ENCODE results near the gene TACC2.

TACC2 gene

GRCh38 chr10:121988361-121989324, at the start of gene TACC2:
TACC2 (plus strand) TSS chr10:121989163; CDS start chr10:122021982, 32,819 bp downstream.
- H2AFZ ChIP-seq (ENCODE audit: low read depth, low read length, severe bottlenecking) = no peak within 1 kb of the TSS
- no peak for TF ChIP-seq EZH2phosphoT487 (conservative IDR thresholded peaks at IDR 0.05; ENCODE audit: low read length)
- TF ChIP-seq CTCF (IDR thresholded peaks at IDR 0.05; ENCODE audit: insufficient read depth, low read length, poor library complexity, severe bottlenecking) = no peak
- H3K4me2 ChIP-seq (ENCODE audit: low read depth, low read length, poor library complexity, severe bottlenecking) = no peak within 1 kb of the TSS
- H3K27me3 ChIP-seq (ENCODE audit: low read length) = no peaks in the 10 kb centered on the region
- H3K4me3 ChIP-seq (ENCODE audit: insufficient read depth, low read length, poor library complexity, severe bottlenecking) = no peak within 1 kb of the TSS
- no peaks in the 10 kb centered on the region for H3K36me3 ChIP-seq (ENCODE audit: low read length)
- no peaks in the 10 kb centered on the region for H3F3A ChIP-seq (ENCODE audit: insufficient read depth)
- no peaks in the 10 kb centered on the region for H3K9me3 ChIP-seq (ENCODE audit: insufficient read depth, low read length)
- no peak within 1 kb of the TSS for H3K27ac ChIP-seq (ENCODE audit: low read depth, low read length)
- H3K79me2 ChIP-seq (ENCODE audit: insufficient read depth, low read length) = no peaks in the 10 kb centered on the region
- no peaks in the 10 kb centered on the region for H4K20me1 ChIP-seq (ENCODE audit: low read depth, low read length)
- H3K9me2 ChIP-seq (replicated peaks; ENCODE audit: insufficient read depth, low read length) = no peaks in the 10 kb centered on the region
- H3K9ac ChIP-seq (ENCODE audit: low read length) = no peak within 1 kb of the TSS

- no peaks in the 10 kb centered on the region for H3K9me2 ChIP-seq (replicated peaks; ENCODE audit: insufficient read depth, low read length)
- TF ChIP-seq EZH2phosphoT487 (conservative IDR thresholded peaks at IDR 0.05; ENCODE audit: low read length) = no peak
- no peak for TF ChIP-seq CTCF (IDR thresholded peaks at IDR 0.05; ENCODE audit: insufficient read depth, low read length, poor library complexity, severe bottlenecking)
Observed at GRCh38 chr10:121941532-121941931, 47.4 kb upstream of the TACC2 start.

GRCh38 chr10:121942749-121943416, 46.1 kb upstream of the TACC2 start:
- H3K9me3 ChIP-seq (ENCODE audit: insufficient read depth, low read length) = no peaks in the 10 kb centered on the region
- no peaks in the 10 kb centered on the region for H3K79me2 ChIP-seq (ENCODE audit: insufficient read depth, low read length)
- H3K4me3 ChIP-seq (ENCODE audit: insufficient read depth, low read length, poor library complexity, severe bottlenecking) = no peak overlapping the region
- H3K9me2 ChIP-seq (replicated peaks; ENCODE audit: insufficient read depth, low read length) = no peaks in the 10 kb centered on the region
- H3K27ac ChIP-seq (ENCODE audit: low read depth, low read length) = no peak overlapping the region
- no peaks in the 10 kb centered on the region for H3K27me3 ChIP-seq (ENCODE audit: low read length)
- H4K20me1 ChIP-seq (ENCODE audit: low read depth, low read length) = no peaks in the 10 kb centered on the region
- no peaks in the 10 kb centered on the region for H3F3A ChIP-seq (ENCODE audit: insufficient read depth)
- H3K9ac ChIP-seq (ENCODE audit: low read length) = no peak overlapping the region
- no peaks in the 10 kb centered on the region for H3K36me3 ChIP-seq (ENCODE audit: low read length)
- no peak overlapping the region for H2AFZ ChIP-seq (ENCODE audit: low read depth, low read length, severe bottlenecking)
- TF ChIP-seq EZH2phosphoT487 (conservative IDR thresholded peaks at IDR 0.05; ENCODE audit: low read length) = no peak
- no peak for TF ChIP-seq CTCF (IDR thresholded peaks at IDR 0.05; ENCODE audit: insufficient read depth, low read length, poor library complexity, severe bottlenecking)
- H3K4me2 ChIP-seq (ENCODE audit: low read depth, low read length, poor library complexity, severe bottlenecking) = no peak overlapping the region

More at GRCh38 chr10:121941532-121941931, 47.4 kb upstream of the TACC2 start:
- Histone ChIP-seq H3K4me2 (ENCODE audit: low read depth, low read length, poor library complexity, severe bottlenecking) (no peak overlapping the region), H2AFZ (ENCODE audit: low read depth, low read length, severe bottlenecking) (no peak overlapping the region), H3K4me3 (ENCODE audit: insufficient read depth, low read length, poor library complexity, severe bottlenecking) (no peak overlapping the region), H3K9ac (ENCODE audit: low read length) (no peak overlapping the region), H3K79me2 (ENCODE audit: insufficient read depth, low read length) (no peaks in the 10 kb centered on the region), H3K9me3 (ENCODE audit: insufficient read depth, low read length) (no peaks in the 10 kb centered on the region), H4K20me1 (ENCODE audit: low read depth, low read length) (no peaks in the 10 kb centered on the region), H3K36me3 (ENCODE audit: low read length) (no peaks in the 10 kb centered on the region), H3K27me3 (ENCODE audit: low read length) (no peaks in the 10 kb centered on the region), H3F3A (ENCODE audit: insufficient read depth) (no peaks in the 10 kb centered on the region), H3K27ac (ENCODE audit: low read depth, low read length) (no peak overlapping the region)
